Midbrain (tissue), 1 donor: Measurements from ENCODE around the gene HSPE1.
"Not testable (repeated sequence)": the region's sequence is repeated elsewhere in the genome, so short reads cannot be mapped to it uniquely, and the experiment has no call there.

ENCODE experiments used
- DNase-seq: peaks from one replicate; lab custom pipeline; 2025; lab: John Stamatoyannopoulos, UW

The HSPE1 gene

DNA sequence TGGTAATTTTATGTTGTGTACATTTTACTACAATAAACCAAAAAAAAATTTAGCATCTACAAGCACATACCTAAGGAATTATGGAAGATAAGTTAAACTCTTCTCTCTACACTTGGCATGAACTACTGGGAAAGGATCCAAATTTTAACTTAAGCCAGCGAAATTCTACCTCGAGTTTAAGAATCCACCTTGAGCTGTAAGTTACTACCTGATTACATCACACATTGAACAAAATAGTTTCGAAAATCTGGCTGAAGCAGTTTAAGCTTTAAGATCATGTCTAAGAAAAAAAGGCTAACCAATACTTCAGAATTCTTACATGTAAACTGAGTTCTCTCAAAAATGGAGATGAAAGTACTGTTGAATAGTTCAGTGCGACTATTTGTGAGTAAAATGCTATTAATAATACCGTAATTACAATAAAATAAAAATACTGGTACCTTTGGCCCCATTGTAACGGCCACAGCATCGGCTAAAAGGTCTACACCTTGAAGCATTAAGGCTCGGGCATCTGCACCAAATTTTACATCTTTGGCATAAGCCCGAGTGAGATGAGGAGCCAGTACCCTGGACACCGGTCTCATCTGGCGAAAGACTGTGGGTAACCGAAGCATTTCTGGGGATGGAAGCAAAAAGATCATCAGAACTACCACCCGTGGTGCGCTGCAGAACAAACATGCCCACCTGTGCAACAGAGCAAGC, 1.8 kb upstream of the HSPE1 start:
- no peak for DNase-seq

DNA sequence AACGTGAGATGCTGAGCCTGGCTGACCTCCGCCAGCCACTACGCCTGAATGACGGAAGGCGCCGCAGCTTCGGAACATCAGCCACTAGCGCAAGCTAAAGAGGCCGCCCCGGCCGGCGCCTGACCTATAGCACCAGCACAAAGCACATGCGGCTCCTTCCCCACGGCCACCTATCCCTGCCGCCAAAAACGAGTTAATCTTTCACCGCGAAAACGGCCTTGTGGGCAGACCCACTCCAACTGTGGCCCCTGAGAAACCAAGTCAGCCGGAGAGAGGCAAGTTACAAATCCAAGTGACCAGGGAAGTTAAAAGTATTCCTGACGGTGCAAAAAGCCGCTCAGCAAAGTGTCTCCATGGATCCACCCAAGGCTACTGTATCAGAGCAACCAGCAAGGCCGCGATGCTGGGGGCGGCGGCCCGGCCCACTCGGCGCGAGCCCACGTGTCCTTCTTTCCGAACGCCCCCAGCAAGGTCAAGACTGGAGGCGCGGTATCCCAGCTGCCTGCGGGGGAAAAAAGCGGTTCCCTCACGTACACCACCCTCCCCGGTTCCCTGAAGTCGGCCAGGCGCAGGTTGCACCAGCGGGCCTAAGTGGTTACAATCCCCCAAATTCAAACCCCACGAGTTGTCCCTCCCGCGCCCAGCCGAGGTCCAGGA, 1.1 kb upstream of the HSPE1 start:
- DNase-seq: peak; percentile 58

DNA sequence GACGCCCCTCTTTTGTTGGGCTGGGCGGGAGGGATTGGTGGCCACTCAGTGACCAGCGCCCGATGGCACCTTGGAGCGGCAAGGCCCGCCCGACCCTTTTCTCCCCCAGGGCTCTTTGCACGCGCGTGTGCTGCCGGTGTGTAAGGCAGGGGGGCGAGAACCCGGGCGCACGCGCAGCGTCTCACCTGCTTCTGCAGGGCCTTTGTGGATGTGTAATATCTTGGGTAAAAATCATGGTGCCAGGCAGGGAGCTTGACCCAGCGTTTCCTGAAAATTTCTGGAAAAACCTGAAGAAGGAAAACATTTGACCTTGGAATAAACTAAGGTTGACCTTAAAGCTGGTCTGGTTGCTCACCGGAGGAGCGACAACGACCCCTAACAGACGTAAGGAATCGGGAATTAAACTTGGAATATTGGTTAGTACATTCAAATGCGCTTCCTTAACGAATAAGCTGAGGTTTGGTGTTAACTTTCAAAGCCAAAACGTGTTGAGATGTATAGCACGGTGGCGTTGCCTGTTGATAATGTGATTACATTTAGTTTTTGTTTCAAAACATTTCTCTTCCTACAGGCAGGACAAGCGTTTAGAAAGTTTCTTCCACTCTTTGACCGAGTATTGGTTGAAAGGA, 438 bp downstream of the HSPE1 start:
- peak; percentile 61 for DNase-seq

DNA sequence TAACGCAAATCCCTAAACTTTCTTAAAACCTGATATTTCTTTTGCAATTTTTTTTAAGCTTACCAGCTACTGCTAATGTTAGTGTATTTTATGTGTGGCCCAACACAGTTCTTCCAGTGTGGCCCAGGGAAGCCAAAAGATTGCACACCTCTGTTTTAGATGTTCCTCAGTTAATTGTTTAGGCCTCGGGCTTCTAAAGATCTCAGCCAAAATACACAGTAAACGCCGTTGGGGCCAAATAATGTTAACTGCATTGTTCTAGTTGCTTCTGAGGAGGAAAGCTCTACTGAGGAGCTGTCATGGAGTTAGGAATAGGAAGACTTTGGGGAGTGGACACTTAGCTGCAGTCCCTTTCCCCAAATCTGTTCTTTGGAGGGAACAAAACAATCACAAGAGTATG, 2.0 kb downstream of the HSPE1 start:
- DNase-seq: no peak

DNA sequence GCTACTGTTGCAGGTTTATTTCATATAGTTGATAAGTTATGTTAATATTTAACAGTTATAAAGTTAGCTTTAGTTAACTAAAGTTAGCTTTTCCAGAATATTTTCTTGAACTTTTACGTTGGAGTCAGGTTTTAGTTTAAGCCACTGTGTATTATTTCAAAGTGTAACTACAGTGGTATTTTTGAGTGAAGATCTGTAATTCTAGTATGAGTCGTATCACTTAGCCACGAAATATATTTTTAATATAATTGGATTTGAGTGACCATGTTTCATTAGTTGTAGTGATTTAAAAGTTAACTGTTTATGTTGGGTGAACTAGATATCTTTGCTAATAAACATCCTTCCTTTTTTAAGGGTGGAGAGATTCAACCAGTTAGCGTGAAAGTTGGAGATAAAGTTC, 2.5 kb downstream of the HSPE1 start:
- DNase-seq: no peak

DNA sequence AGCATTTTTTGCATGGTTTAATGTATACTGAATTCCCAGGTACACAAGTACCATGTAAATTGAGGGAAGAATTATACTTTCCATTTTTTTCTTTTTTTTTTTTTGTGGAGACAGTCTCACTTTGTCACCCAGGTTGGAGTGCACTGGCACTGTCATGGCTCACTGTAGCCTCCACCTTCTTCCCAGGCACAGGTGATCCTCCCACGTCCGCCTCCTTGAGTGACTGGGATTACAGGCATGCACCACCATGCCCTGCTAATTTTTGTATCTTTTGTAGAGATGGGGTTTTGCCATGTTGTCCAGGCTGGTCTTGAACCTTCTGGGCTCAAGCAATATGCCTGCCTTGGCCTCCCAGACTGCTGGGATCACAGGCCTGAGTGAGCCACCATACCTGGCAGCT, 3.8 kb downstream of the HSPE1 start:
- DNase-seq: no peak

DNA sequence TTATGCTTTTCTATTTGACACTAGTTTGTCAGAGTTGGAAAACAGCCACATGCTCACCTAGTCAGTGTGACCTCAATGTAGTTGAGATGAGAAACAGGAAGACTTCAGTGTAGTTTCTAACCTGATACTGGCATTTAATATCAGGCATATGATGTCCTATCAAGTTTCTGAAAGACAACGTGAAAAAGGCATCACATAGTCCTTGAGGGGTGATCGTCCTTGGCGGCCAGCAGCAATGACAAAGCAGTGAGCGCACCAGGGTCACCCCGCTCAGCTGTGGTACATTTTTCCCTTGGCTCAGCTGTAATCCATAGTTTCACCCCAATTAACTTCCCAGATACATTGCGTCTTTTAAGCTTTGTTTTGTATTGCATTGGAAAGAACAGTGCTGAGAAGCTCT, 4.3 kb downstream of the HSPE1 start:
- DNase-seq: no peak

DNA sequence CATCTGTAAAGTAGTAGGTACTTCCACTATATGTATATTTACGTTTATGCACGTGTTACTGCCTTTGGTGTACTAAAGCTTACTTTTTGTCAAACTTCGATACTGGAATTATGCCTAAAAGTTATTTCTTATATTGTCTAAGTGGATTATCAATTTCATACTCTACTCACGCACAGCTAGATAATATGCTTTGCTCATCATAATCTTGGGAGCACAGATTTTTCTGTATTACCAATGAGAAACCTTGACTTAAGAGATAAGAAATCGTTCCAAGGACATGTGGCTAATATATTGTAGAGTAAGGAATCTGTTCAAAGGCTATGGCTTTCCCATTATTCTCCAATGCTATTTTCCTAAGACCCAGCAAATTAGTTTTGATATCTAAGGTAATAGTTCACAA, 6.5 kb downstream of the HSPE1 start:
- no peak for DNase-seq

DNA sequence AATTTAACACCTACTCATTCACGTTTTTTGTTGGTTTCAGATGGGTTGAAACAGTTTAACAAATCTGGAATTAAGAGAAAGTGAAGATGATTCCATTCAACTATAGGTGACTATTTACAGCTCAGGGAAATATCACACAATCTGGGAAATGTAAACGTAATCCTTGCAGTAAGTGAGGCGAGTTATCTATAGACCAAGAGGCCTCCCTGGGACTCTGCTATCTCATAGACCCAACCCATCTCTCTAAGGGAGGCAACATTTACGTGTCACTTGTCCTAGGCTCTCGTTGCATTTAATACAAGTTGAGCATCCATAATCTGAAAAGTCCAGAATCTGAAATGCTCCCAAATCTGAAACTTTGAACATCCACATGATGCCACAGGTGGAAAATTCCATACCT, 13.7 kb downstream of the HSPE1 start:
- DNase-seq: no peak

DNA sequence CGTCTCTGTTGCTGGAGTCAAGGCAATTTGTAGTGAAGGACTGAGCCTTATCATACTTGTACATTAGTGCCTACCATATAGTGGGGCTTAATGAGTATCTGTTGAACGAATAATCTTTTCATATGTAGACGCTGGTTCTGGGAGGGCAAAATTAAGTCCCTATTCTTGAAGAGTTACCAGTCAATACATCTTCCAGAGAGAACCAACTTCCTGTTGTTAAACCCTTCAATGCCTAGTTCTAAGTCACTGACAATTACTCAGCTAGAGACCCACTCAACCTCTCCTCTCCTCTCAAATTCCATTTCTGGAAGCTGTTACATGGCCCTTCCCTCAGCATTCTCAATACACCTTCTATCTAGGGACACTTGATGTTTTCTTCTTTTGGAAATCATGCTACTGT, 14.6 kb downstream of the HSPE1 start:
- DNase-seq: no peak

DNA sequence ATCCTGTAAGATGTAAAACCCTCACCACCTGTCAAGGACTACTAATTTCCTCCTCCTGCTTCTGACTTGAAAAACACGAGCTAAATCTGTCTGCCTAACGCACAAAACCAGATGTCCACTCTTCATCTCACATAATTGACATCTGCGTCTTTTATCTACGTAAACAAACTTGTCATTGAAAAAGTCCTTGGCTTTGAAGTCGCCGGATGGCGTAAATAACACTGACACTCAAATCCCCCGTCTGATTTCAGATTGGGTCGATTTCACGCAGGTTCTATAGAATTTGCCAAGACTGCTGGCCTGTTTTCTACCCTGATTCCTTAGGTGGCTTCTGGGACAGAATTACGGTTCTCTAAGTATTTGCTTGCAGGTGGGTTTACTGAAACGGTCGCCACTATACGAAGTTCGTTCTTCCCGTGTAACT, 15.1 kb downstream of the HSPE1 start:
- DNase-seq: peak; percentile 67

DNA sequence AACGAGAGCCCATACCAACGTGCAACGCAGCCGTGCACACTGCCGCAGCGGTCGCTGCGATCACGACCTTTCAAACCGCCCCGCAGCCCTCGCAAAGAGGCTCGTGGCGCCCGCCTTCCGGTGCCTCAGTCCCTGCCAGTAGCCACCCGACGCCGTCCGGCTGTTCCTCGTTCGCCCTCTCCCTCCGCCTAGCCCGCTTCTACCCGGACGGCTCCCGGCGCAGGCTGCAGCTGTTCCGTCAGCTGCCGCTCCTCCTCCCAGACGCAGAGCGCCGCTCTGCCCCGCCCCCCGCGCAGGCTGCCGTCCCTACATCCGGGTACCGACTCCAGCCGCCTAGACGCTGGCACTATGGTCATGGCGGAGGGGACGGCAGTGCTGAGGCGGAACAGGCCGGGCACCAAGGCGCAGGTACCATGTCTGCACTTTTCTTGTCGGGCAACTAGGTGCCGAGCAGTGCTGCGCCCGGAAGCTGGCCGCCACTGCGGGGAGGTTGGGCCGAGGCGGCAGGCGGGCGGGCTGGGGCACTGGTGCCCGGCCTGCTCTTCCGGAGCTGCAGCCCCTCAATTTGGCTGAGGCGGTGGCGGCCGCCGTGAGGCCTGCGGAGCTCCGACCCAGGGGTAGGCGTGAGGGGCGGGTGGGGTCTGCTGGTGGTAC, 15.7 kb downstream of the HSPE1 start, which contains the start of gene MOB4:
MOB4 (plus strand) TSS at position 328 of the 654 bp plus-strand sequence; CDS start at position 349, 21 bp downstream.
- DNase-seq: peak; percentile 97

DNA sequence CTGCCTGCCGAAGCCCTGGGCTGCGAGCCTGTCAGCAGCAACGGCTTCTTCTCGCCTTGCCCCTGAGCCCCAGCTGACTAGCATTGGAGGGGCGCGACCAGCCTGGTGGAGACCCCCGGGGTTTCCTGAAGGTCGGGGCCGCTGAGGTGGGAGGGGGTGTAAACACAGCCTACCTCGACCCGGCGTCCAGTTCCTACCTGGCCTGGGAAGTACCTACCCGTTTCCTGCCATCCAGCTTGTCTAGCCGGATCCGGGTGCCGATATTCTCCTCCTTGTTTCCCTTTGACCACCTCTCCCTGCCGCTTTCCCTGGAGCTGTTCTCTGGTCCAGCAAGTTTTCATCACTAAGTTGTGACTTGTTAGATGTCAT, 16.2 kb downstream of the HSPE1 start:
- no peak for DNase-seq

DNA sequence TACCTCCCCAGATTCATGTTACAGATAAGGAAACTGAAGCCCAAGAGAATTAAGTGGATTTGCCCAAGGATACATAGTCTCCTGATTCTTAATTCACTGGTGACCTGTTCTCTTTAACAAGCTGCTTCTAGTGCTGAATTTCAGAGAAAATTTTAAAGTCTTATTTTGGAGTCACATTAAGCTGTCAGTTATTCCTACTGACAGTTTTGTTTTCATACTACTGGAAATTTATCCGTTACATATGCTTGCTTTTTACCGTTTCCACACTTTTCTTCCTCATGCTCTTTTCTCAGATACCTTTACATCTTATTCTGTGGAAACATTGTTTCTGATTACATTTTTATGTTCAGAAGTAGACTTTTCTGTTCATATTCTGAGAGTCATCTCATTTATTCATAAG, 17.0 kb downstream of the HSPE1 start:
- DNase-seq: no peak

DNA sequence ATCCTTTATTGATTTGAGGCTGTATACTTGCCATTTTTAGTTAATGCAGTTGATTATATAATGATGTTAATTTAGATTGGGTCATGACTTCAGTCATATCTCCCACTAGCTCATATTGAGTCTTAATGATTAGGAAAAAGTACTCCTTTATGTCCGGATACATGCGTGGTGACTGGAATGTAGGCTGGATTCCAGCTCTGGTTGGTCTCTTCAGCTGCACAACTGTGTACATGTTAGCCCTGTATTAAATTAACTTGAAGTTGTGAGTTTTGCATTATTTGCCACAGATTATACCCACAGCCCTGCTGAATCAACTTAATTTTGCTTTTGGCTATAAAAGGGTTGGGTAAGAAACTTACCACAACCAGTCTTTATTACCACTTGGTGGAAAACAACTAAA, 38.2 kb downstream of the HSPE1 start:
- no peak for DNase-seq

DNA sequence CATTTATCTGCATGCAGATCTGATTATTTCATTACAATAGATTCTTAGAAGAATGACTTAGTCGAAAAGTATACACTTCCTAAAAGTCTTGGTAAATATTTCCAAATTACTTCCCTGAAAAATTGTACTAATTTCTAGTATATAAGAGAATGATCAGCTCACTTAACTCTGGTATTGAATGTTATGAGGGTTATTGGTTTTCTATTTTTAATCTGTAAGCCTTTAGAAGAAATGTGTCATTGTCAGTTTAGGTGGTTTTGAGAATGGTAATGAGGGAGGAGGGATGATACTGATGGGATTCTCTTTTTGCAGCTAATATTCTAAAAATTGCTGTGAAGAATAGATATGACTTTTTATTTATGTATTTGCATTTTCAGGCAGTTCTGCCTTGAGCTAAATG, 39.6 kb downstream of the HSPE1 start:
- no peak for DNase-seq

DNA sequence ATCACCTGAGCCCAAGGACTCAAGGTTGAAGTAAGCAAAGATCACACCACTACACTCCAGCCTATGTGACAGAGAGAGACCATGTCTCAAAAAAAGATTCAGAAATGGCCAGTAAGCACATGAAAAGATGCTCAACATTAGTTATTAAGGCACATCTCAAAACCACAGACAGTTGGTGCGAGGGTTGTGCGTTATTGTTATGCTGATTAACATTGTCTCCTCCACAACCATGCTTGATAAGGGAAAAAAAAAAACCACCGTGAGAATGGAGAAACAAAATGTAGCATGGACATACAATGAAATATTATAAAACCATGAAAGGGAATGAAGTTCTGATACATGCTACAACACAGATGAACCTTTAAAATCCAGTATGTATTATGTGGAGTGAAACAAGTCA, 43.0 kb downstream of the HSPE1 start:
- no peak for DNase-seq

DNA sequence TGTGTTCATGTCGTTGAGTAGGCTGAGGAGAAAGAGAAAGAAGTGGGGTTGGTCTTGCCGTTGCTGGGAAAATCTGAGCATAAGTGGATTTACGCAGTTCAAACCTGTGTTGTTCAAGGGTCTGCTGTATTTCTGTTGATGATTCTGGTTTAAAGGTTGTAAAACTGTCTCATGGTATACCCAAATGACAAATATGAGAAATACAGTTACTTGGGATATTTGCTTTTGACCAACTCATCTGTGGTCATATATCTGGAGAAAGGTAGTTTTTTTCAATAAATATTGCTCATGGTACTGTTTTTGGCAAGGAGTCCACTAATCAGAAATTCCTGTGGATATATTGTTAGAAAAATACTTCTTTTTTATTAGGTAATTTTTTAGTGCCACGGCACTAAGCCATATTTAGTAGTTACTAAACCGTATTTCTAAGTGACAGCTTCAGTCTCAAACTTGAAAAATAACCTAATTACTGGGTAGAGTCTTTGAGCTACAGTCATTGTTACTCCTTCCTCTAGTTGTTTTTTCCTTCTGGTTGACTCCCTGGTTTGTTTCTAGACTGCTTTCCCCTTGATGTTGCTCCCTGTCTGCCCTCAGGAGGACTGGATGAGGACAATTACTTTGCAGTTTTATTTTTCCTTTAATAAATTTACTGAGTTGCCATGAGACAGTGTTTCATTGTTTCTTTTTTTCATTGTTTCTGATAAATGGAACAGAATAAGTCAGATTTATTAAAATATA, 47.2 kb downstream of the HSPE1 start:
- DNase-seq: no peak

DNA sequence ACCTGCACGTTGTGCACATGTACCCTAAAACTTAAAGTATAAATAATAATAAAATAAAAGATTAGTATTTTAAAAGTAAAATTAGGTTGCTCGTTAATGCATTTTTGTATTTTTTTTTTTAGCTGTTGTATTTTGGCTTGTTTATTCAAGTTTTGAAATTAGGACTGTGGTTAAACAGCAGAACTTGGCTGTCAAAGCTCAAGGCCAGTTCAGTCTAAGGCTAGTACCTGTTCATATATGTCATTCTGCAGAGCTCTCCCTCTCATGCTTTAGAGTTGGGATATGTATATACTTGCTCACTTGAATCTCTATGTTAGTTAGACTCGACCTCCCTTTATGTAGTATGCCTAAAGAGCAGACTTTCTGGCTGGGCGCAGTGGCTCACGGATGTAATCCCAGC, 48.4 kb downstream of the HSPE1 start:
- DNase-seq: no peak

DNA sequence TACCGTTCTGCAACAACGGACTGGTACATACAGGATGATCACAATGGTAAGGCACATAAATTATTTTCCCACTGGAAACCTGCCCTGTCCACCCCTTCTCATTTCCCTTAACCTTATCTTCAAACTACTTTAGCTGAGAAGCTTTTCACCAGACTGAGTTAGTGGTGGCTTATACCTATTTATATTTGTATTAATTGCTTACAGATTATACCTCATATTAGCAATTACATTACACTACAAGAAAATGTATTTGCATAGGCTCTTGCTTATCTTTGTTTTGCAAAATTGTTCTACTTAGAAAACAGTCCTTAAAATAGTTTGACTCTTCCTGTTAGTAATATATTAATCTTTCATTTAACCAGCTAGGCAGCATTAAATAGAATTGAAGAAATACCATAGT, 51.1 kb downstream of the HSPE1 start:
- not testable (repeated sequence) for DNase-seq
